Kidney glomerular epithelial cell (primary cell): ENCODE results near the gene MAMSTR.

Experiments used
- DNase-seq: peaks from one replicate; lab custom pipeline; 2025; lab: John Stamatoyannopoulos, UW

The MAMSTR gene

GRCh38 chr19:48663667-48664066 lies 55.9 kb downstream of the MAMSTR start:
- no peak for DNase-seq
